Measurements from ENCODE around the gene LRRC4B.

LRRC4B gene

GRCh38 chr19:50481351-50482149 lies 86.7 kb downstream of the LRRC4B start:
- Histone ChIP-seq H3K4me3 (ENCODE audit: low read depth, low read length) (no peak overlapping the region), H3K9me3 (ENCODE audit: control insufficient read depth, insufficient read depth, low read depth, low read length) (no peaks in the 10 kb centered on the region), H3K4me1 (ENCODE audit: control insufficient read depth, insufficient read depth, low read length) (peaks cover 7% of the 10 kb centered on the region; the same call in 1 of the 2 replicates), H3K36me3 (ENCODE audit: control insufficient read depth in 2 of 2, insufficient read depth in 1 of 2, low read length in 2 of 2) (peaks cover 15 to 76% of the 10 kb centered on the region in 2 experiments; a peak in 2 of 3 replicates), H3K27ac (ENCODE audit: extremely low read depth, low read depth, low read length) (no peak overlapping the region)
- CTCF ChIA-PET: no interaction called here
- POLR2A ChIA-PET: interaction anchor here (0.6 kb wide), 1 partner anchor 59 kb away, joined by 3 read pairs; no protein-coding TSS in a partner anchor
- no peak for TF ChIP-seq SALL2 (tag by site-specific recombination; IDR thresholded peaks at IDR 0.05; ENCODE audit: borderline replicate concordance)
- TF ChIP-seq ZBTB49 (tag by site-specific recombination; IDR thresholded peaks at IDR 0.05; ENCODE audit: low read depth): no peak
- no peak for TF ChIP-seq ZBTB17 (tag by site-specific recombination; IDR thresholded peaks at IDR 0.05)
- no peak for TF ChIP-seq ZNF433 (tag by site-specific recombination; IDR thresholded peaks at IDR 0.05; ENCODE audit: low read depth)
- no peak for TF ChIP-seq ZNF776 (tag by site-specific recombination; IDR thresholded peaks at IDR 0.05; ENCODE audit: borderline replicate concordance)
- TF ChIP-seq ZNF26 (tag by site-specific recombination; IDR thresholded peaks at IDR 0.05): no peak
- TF ChIP-seq ZNF2 (tag by site-specific recombination; IDR thresholded peaks at IDR 0.05): no peak
- TF ChIP-seq CTCF (tag by site-specific recombination; IDR thresholded peaks at IDR 0.05): no peak
- no peak for TF ChIP-seq ZNF10 (tag by site-specific recombination; IDR thresholded peaks at IDR 0.05)

GRCh38 chr19:50480281-50481111 lies 87.7 kb downstream of the LRRC4B start:
- ChIA-PET POLR2A (interaction anchor here (0.6 kb wide), 1 partner anchor 58 kb away, joined by 3 read pairs; no protein-coding TSS in a partner anchor), CTCF (interaction anchor here (1.0 kb wide), 1 partner anchor 29 kb away, joined by 3 read pairs; no protein-coding TSS in a partner anchor)
- H3K36me3 ChIP-seq (ENCODE audit: control insufficient read depth in 2 of 2, insufficient read depth in 1 of 2, low read length in 2 of 2): peaks cover 15 to 69% of the 10 kb centered on the region in 2 experiments; a peak in 2 of 3 replicates
- H3K4me1 ChIP-seq (ENCODE audit: control insufficient read depth, insufficient read depth, low read length): peaks cover 7% of the 10 kb centered on the region; the same call in 1 of the 2 replicates
- TF ChIP-seq HOXC10 (CRISPR knock-in tag; IDR thresholded peaks at IDR 0.05) (0 out of 2 replicates have a peak, but pooled peaks have one; percentile 33), ZNF830 (tag by site-specific recombination; IDR thresholded peaks at IDR 0.05; ENCODE audit: low read depth) (no peak)
- H3K4me3 ChIP-seq (ENCODE audit: low read depth, low read length): no peak overlapping the region
- no peak overlapping the region for H3K27ac ChIP-seq (ENCODE audit: extremely low read depth, low read depth, low read length)
- H3K9me3 ChIP-seq (ENCODE audit: control insufficient read depth, insufficient read depth, low read depth, low read length): no peaks in the 10 kb centered on the region

GRCh38 chr19:50479761-50480251 lies 88.4 kb downstream of the LRRC4B start:
- Histone ChIP-seq H3K36me3 (ENCODE audit: control insufficient read depth in 2 of 2, insufficient read depth in 1 of 2, low read length in 2 of 2) (peaks cover 15 to 62% of the 10 kb centered on the region in 2 experiments; a peak in 2 of 3 replicates), H3K27ac (ENCODE audit: extremely low read depth, low read depth, low read length) (no peak overlapping the region), H3K9me3 (ENCODE audit: control insufficient read depth, insufficient read depth, low read depth, low read length) (no peaks in the 10 kb centered on the region), H3K4me1 (ENCODE audit: control insufficient read depth, insufficient read depth, low read length) (peaks cover 7% of the 10 kb centered on the region; the same call in 1 of the 2 replicates), H3K4me3 (ENCODE audit: low read depth, low read length) (no peak overlapping the region)
- TF ChIP-seq ZBTB6 (tag by site-specific recombination; IDR thresholded peaks at IDR 0.05): no peak
- TF ChIP-seq YY2 (tag by site-specific recombination; IDR thresholded peaks at IDR 0.05): no peak
- no peak for TF ChIP-seq ZNF280C (tag by site-specific recombination; IDR thresholded peaks at IDR 0.05)
- TF ChIP-seq SETDB1 (IDR thresholded peaks at IDR 0.05; ENCODE audit: insufficient read length, low read length): no peak
- TF ChIP-seq ZNF473 (tag by site-specific recombination; IDR thresholded peaks at IDR 0.05): no peak
- 0 out of 2 replicates have a peak, but pooled peaks have one; percentile 16 for TF ChIP-seq HOXC10 (CRISPR knock-in tag; IDR thresholded peaks at IDR 0.05)
- CTCF ChIA-PET: interaction anchor here (0.6 to 2.2 kb wide), 8 partner anchors 21 to 952 kb away, joined by 3 to 14 read pairs (median 3); no protein-coding TSS in a partner anchor
- POLR2A ChIA-PET: interaction anchor here (1.6 kb wide), 1 partner anchor 31 kb away, joined by 7 read pairs; the partner anchor contains the start of gene JOSD2
